Endothelial cell of umbilical vein (primary cell): ENCODE data around the gene P2RX4. TPM values are rescaled to one million over a fixed set of nuclear protein-coding genes. Genes with fewer than 3 reads are reported as not detected.

Experiments used
- BruUV-seq: library from RNA; stranded (reverse); fragments of 400-500 nt; replicated peaks from 2 replicates; lab custom pipeline; 2021; lab: Mats Ljungman, UMichigan
- CTCF ChIA-PET: fragments of 300-600, 350-600 bp; sonication (Branson Sonifier 250); formaldehyde crosslinking; loops from one replicate; lab custom pipeline; 2021; ENCODE audit warnings: antibody characterized with exemption, inconsistent platforms; lab: Charles Lee
- POLR2A ChIA-PET: fragments of 300-600, 350-600 bp; sonication (Branson Sonifier 250); formaldehyde crosslinking; loops from one replicate; lab custom pipeline; 2021; ENCODE audit warnings: antibody characterized with exemption, inconsistent platforms; lab: Charles Lee
- DNase-seq: peaks from one replicate; pipeline ENCODE4 v3.0.0-alpha.2; 2011; ENCODE audit warnings: low read depth, low spot score
- FAIRE-seq: peaks from 2 replicates; lab custom pipeline; 2011; peaks lifted over from hg19 to GRCh38; lab: Jason Lieb, UNC
- H2AFZ ChIP-seq: 2 replicates; pipeline ENCODE4 v1.6.0; 2012; ENCODE audit warnings: low read depth, low read length, control low read depth, inconsistent platforms
- H3K27ac ChIP-seq: 2 replicates; pipeline ENCODE4 v1.5.1; 2011; ENCODE audit warnings: low read depth, mild to moderate bottlenecking, control low read depth, low read length, moderate library complexity; ENCODE audit not compliant: insufficient read depth
- H3K27me3 ChIP-seq, 2 experiments: 2 replicates each; pipeline versions ENCODE4 v1.6.0 to v1.6.1; 2011; ENCODE audit warnings: low read length in 2 of 2, mixed read lengths in 1 of 2; ENCODE audit not compliant: control insufficient read depth in 2 of 2, insufficient read depth in 2 of 2
- H3K36me3 ChIP-seq, 2 experiments: 2 replicates in 1 of 2; 3 replicates in 1 of 2; pipeline ENCODE4 v1.5.1; 2011; ENCODE audit warnings: low read length in 2 of 2, mild to moderate bottlenecking in 1 of 2, moderate library complexity in 1 of 2; ENCODE audit not compliant: control insufficient read depth in 2 of 2, insufficient read depth in 2 of 2; ENCODE audit errors: extremely low read depth in 1 of 2
- H3K4me1 ChIP-seq: 3 replicates; pipeline ENCODE4 v1.5.1; 2011; ENCODE audit warnings: mild to moderate bottlenecking, low read length; ENCODE audit not compliant: control insufficient read depth, insufficient read depth; ENCODE audit errors: extremely low read depth
- H3K4me2 ChIP-seq: 2 replicates; pipeline ENCODE4 v1.6.1; 2011; ENCODE audit warnings: low read length, control low read depth, mixed read lengths; ENCODE audit not compliant: insufficient read depth
- H3K4me3 ChIP-seq, 3 experiments: fragments of 200-600 bp in 1 of 3; sonication (generic), shearing (Covaris generic) in 1 of 3; replicated peaks in 1 of 3; 2 replicates each; pipeline ENCODE4 v1.5.1; 2011 to 2016; ENCODE audit warnings: control low read depth in 3 of 3, low read length in 3 of 3, mild to moderate bottlenecking in 2 of 3, inconsistent platforms in 1 of 3, low read depth in 1 of 3, moderate library complexity in 1 of 3; ENCODE audit not compliant: insufficient read depth in 1 of 3
- H3K79me2 ChIP-seq: 2 replicates; pipeline ENCODE4 v1.6.0; 2012; ENCODE audit warnings: low read length, inconsistent platforms; ENCODE audit not compliant: control insufficient read depth, insufficient read depth
- H3K9ac ChIP-seq: replicated peaks from 2 replicates; pipeline ENCODE3; 2011; ENCODE audit warnings: low read length, control low read depth; ENCODE audit not compliant: insufficient read depth; ENCODE audit errors: extremely low read depth
- H3K9me1 ChIP-seq: replicated peaks from 3 replicates; pipeline ENCODE4 v1.6.0; 2011; ENCODE audit warnings: mild to moderate bottlenecking, low read length; ENCODE audit not compliant: control insufficient read depth, insufficient read depth; ENCODE audit errors: extremely low read depth
- H3K9me3 ChIP-seq: replicated peaks from 2 replicates; pipeline ENCODE4 v1.5.1; 2012; ENCODE audit warnings: low read length, inconsistent platforms; ENCODE audit not compliant: control insufficient read depth, insufficient read depth
- H4K20me1 ChIP-seq: replicated peaks from 2 replicates; pipeline ENCODE3; 2011; ENCODE audit warnings: mild to moderate bottlenecking, low read length; ENCODE audit not compliant: control insufficient read depth, insufficient read depth; ENCODE audit errors: extremely low read depth
- EZH2 ChIP-seq: IDR thresholded peaks from 2 replicates; pipeline ENCODE4 v1.6.1; 2012; ENCODE audit warnings: borderline replicate concordance, low read depth, mild to moderate bottlenecking, moderate library complexity, low read length, inconsistent platforms; ENCODE audit not compliant: severe bottlenecking
- FOS ChIP-seq: IDR thresholded peaks from 2 replicates; pipeline ENCODE4 v1.6.1; 2011; ENCODE audit warnings: mild to moderate bottlenecking, low read length, moderate library complexity, borderline replicate concordance; ENCODE audit not compliant: insufficient read depth
- GATA2 ChIP-seq: IDR thresholded peaks from 2 replicates; pipeline ENCODE4 v1.7.0; 2011; ENCODE audit warnings: low read depth, mild to moderate bottlenecking, moderate library complexity, mixed read lengths, low read length; ENCODE audit not compliant: insufficient read length, insufficient read depth
- JUN ChIP-seq: IDR thresholded peaks from 2 replicates; pipeline ENCODE4 v1.6.1; 2011; ENCODE audit warnings: borderline replicate concordance, low read depth; ENCODE audit not compliant: insufficient read length, insufficient read depth
- MYC ChIP-seq: IDR thresholded peaks from one replicate; pipeline ENCODE4 v1.6.1; 2011; ENCODE audit warnings: mild to moderate bottlenecking, low read depth, low read length
- POLR2A ChIP-seq: IDR thresholded peaks from 2 replicates; pipeline ENCODE4 v1.6.1; 2012; ENCODE audit warnings: low read depth, mild to moderate bottlenecking, control low read depth, low read length
- POLR2AphosphoS5 ChIP-seq: IDR thresholded peaks from 2 replicates; pipeline ENCODE4 v1.6.1; 2012; ENCODE audit warnings: low read depth, mild to moderate bottlenecking, control low read depth, low read length, moderate library complexity; ENCODE audit not compliant: insufficient read depth
- dilution Hi-C: fragments of 300-500 bp; cut with MboI; formaldehyde crosslinking; loops from one replicate; pipeline ENCODE4 v1.15.0; 2019; ENCODE audit warnings: low sequenced_read_pairs; ENCODE audit not compliant: extremely low pct_ligation_motif_present
- intact Hi-C: fragments of 100-400 bp; cut with micrococcal nuclease; formaldehyde crosslinking; loops from one replicate; pipeline ENCODE4 v1.10.0; 2022
- polyA plus RNA-seq, 4 experiments: library from polyadenylated mRNA; depleted of rRNA in 3 of 4; stranded (reverse) in 3 of 4; unstranded in 1 of 4; fragments of >200 nt; gene quantifications; 2 replicates each; pipeline versions ENCODE4 v1.2.1 to v1.2.3, GENCODE V29; 2011 to 2012; ENCODE audit warnings: missing spikeins in 1 of 4
- total RNA-seq: library from RNA; stranded (reverse); gene quantifications from 2 replicates; pipeline ENCODE4 v1.2.3, GENCODE V29; 2021
- TF ChIP-seq, protein P1 (sequence below), 2 donors: IDR thresholded peaks; 1 replicate in 1 of 2; 2 replicates in 1 of 2; pipeline ENCODE4 v1.5.1; 2011; ENCODE audit warnings: low read length in 2 of 2, mild to moderate bottlenecking in 2 of 2, moderate library complexity in 2 of 2, control low read depth in 1 of 2, inconsistent platforms in 1 of 2, low read depth in 1 of 2; ENCODE audit not compliant: insufficient read depth in 1 of 2; ENCODE audit errors: extremely low read depth in 1 of 2
- TF ChIP-seq, protein P2 (sequence below): IDR thresholded peaks from 2 replicates; pipeline ENCODE4 v1.6.1; 2011; ENCODE audit not compliant: insufficient read depth, insufficient read length

The P2RX4 gene
- total and polyA plus RNA-seq, 2 donors (not counting 3 experiments of a cell fraction or from before 2014, with no cell fraction given), result 92.8 to 116 TPM

DNA sequence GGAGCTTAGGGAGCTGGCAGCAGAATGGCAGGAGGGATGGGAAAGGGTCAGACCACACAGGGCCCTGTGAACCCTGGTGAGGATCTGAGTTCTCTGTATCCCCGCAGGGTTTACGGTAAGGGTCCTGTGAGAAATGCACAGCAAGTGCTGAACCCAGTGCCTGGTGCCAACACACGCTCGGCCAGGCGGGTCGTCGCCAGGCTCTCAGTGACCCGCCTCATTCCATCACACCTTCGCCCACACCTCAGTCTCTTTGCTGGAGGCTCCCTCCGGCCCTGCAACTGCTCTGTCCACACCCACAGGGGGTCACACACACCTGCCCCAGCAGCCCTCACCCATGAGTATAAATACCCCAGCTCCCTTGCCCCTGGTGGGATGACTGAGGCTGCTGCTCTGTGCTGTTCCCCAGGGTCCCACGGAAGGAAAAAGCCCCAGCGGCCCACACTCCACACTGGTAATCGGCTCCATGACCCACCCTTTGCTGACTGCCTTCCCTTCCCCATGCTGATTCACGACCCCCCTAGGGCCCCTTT, 63.5 kb downstream of the P2RX4 start:
- ChIA-PET POLR2A (no interaction called here), CTCF (no interaction called here)
- no peak overlapping the region for H3K27ac ChIP-seq
- H3K9me1 ChIP-seq, result no peaks in the 10 kb centered on the region
- dilution Hi-C loops, result no loop called here
- H4K20me1 ChIP-seq, result no peaks in the 10 kb centered on the region
- peaks cover 7% of the 10 kb centered on the region for H3K79me2 ChIP-seq
- H3K27me3 ChIP-seq, result no peaks in the 10 kb centered on the region
- BruUV-seq, result no TSS peak
- no peak overlapping the region for H3K9ac ChIP-seq
- peaks cover 14% of the 10 kb centered on the region for H3K4me1 ChIP-seq
- no peak overlapping the region for H3K4me3 ChIP-seq
- no peak overlapping the region for H2AFZ ChIP-seq
- no peak overlapping the region for H3K4me2 ChIP-seq
- intact Hi-C loops, result no loop called here
- H3K36me3 ChIP-seq, result peaks cover 7 to 11% of the 10 kb centered on the region in 2 experiments
- no peaks in the 10 kb centered on the region for H3K9me3 ChIP-seq
- TF ChIP-seq EZH2 (no peak), POLR2AphosphoS5 (no peak), FOS (no peak), MYC (no peak), POLR2A (no peak), GATA2 (no peak), JUN (no peak)
- TF ChIP-seq, protein P1, sequence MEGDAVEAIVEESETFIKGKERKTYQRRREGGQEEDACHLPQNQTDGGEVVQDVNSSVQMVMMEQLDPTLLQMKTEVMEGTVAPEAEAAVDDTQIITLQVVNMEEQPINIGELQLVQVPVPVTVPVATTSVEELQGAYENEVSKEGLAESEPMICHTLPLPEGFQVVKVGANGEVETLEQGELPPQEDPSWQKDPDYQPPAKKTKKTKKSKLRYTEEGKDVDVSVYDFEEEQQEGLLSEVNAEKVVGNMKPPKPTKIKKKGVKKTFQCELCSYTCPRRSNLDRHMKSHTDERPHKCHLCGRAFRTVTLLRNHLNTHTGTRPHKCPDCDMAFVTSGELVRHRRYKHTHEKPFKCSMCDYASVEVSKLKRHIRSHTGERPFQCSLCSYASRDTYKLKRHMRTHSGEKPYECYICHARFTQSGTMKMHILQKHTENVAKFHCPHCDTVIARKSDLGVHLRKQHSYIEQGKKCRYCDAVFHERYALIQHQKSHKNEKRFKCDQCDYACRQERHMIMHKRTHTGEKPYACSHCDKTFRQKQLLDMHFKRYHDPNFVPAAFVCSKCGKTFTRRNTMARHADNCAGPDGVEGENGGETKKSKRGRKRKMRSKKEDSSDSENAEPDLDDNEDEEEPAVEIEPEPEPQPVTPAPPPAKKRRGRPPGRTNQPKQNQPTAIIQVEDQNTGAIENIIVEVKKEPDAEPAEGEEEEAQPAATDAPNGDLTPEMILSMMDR (IDR thresholded peaks at IDR 0.05; ENCODE audit: extremely low read depth in 1 of 2, insufficient read depth in 1 of 2, low read depth in 1 of 2, low read length in 2 of 2), result no peak
- TF ChIP-seq, protein P2, sequence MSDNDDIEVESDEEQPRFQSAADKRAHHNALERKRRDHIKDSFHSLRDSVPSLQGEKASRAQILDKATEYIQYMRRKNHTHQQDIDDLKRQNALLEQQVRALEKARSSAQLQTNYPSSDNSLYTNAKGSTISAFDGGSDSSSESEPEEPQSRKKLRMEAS, result no peak
- DNase-seq, result no peak
- FAIRE-seq, result no peak
